HG02588 (cell line): ENCODE data around the gene BLOC1S4.
"Not testable (repeated sequence)": the region's sequence is repeated elsewhere in the genome, so short reads cannot be mapped to it uniquely, and the experiment has no call there.

Experiments
- ATAC-seq: cut with Tn5 transposase; IDR thresholded peaks from one replicate; pipeline ENCODE4 v1.9.1; 2021; ENCODE audit warnings: mild to moderate bottlenecking, moderate library complexity; ENCODE audit not compliant: unreplicated experiment

The BLOC1S4 gene

DNA sequence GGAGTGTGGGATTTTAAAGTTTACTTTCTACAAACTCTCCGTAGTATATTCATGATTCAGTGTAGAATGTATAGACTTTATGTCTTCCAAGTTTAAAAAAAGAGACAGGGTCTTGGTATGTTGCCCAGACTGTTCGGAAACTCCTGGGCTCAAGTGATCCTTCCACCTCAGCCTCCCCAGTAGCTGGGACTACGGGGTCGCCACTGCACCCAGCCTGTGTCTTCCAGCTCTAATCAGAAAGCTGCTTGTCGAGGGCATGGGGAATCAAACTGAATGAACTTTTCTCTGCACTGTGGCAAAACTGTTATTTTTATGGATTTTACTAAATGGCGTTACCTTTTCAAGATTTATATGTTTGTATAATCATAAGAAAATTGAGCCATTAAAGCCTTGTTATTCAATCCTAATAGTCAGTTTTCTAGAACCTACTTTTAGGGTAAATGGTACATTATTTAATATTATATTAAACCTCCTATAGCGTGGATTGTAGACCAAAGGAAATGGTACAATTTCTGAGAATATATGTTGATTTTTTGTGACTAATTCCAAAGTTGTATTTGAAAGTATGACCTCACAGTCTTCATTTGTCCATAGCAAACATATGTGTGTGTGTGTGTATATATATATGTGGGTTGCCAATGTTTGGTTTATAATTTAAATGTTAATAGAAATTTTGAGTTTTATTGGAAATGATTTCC, 1.1 kb downstream of the BLOC1S4 start:
- ATAC-seq, result no peak

DNA sequence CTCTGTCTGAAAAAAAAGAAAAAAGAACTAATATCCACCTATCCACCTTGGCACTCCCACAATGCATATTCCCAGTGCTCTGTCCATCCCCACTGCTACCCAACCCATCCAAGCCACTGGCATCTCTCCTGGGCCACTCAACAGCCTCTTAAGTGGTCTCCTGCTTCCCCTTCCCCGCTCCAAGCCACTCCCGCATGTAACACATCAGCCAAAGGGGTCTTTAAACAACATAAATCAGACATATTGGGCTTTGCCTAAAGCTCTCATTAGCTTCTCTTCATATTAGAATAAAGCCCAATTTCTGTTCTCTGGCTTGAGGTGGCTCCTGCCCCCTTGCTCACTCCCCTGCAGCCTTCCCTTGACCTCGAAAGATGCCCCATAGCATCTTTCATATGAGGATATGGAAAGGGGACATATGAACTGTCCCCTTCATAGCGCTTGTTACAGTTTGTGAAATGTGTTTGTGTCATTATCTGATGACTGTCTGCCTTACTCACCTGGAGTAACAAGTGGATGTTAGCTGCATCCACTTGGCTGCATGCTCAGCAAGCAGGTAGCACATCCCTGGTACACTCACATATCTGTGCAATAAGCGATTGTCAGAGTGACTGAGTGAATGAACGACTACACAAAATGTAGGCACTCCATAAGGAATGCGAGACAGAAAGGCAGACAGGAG, 3.1 kb downstream of the BLOC1S4 start:
- ATAC-seq, result no peak

DNA sequence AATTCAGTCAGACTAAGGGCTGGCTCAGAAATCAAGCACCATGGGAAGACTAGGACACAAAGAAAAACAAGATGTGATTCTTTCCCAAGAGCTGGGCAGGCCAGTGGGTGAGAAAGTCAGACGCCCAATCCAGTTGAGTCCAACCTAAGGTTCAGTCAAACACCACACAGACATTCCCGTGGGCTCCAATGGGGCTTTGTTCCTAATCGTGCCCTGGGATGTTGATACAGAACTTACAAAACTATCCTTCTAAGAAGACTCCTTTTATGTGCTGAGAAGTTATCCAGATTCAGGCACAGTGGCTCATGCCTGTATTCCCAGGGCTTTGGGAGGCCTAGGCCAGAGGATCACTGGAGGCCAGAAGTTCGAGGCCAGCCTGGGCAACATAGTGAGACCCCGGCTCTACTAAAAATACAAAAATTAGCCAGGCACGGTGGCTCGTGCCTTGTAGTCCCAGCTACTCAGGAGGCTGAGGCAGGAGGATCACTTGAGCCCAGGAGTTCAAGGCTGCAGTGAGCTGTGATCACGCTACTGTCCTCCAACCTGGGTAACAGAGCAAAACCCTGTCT, 3.7 kb downstream of the BLOC1S4 start:
- no peak for ATAC-seq

DNA sequence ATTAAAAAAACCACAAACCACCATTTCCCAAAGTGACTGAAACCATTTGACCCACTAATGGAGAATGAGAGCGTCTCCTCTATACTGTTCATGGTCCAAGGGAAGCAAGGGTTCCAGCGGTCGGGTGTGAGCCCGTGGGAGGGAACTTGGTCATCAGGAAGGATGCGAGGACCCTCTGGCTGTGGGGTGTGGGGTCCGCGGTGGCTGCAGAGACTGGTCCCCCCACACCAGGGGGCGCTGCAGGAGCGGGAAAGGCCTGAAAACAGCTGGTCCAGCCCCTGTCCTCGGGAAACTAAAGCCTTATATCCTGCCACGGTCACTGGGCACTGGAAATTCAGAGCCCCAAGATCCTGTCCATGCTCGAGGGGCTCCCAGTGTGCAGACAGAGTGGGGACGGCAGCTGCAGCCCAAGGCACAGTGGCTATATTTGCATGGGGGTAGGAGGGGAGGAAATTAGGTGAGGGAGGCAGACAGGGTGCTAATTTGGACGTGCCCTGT, 4.3 kb downstream of the BLOC1S4 start:
- ATAC-seq, result no peak

DNA sequence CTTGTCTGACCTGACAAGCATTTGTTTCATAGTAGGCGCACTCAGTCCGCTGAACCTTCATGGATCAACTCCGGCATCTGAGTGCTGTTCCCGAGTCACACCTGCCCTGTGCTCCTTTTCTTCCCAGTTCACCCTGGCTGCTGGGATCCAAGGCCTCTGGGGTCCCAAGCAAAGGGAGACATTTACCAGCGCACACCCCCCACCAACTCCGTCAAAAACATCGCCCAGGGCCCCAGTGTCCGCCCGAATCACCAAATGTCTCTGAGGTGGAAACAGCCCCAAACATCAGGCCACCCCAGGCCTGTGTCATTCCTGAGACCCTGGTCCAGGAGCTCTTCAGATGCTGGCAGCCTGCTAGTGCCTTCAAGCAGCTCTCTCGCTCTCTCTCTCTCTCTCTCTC, 5.1 kb downstream of the BLOC1S4 start:
- ATAC-seq, result no peak

DNA sequence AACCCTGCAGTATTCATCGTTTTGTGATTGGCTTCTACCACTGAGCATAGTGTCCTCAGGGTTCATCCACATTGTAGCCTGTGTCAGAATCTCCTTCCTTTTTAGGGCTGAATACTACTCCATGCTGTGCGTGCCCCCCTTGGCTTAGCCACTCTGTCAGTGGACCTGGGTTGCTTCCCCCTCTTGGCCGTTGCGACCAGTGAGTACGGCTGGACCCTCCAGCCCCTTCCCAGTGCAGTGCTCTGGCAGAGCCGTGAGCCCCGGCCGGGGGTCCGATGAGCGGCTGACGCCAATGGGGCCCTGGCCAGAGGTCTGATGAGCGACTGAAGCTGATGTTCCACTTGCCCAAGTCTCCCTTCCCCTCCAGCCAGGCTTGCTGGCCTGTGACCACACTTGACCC, 6.9 kb downstream of the BLOC1S4 start:
- ATAC-seq, result no peak

DNA sequence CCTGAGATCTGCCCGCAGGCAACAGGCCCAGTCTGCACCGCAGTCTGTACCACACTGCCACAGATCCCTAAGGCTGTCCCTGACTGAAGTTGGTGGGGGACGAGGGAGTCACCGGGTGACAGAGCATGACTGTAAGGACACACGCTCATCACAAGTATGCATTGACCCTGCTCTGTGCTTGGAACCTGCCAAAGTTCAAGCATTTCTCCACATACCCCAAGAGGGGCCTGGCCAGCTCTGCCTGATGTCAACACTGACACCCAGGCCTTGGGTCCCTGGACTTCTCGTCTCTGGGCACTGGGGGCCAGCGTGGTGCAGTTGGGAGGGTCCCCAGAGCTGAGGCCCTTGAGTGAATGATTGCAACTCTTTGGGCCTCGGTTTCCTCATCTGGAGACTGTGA, 7.9 kb downstream of the BLOC1S4 start:
- ATAC-seq, result no peak

DNA sequence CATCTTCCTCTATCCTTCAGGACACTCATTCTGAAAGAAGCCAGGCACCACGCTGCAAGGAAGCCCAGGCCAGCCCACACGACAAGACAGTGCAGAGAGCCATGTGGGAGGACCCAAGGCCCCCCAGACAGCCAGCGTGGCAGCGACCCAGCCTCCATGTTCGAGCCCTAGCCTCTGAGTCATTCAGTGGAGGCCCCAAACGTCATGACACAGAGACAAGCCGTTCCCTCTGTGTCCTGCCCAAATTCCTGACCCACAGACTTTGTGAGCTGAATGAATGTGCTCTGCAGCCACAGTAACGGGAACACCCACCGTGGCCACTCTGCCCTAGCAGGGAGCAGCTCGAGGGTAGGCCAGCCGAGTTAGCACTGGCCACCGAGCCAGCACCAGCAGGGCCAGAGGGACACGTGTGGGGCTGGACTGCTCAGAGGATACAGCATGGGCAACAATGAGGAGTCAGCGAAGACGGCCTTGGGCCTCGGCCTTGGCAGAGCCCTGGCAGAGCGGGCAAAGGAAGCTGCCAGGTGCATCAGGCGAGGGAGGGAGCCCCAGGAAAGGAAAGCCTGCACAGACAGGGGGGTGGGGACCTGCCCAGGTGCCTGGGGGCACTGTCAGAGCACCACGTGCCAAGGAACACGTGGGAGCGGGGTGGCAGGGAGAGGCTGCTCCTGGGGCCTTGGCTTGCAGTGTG, 8.6 kb downstream of the BLOC1S4 start:
- no peak for ATAC-seq

DNA sequence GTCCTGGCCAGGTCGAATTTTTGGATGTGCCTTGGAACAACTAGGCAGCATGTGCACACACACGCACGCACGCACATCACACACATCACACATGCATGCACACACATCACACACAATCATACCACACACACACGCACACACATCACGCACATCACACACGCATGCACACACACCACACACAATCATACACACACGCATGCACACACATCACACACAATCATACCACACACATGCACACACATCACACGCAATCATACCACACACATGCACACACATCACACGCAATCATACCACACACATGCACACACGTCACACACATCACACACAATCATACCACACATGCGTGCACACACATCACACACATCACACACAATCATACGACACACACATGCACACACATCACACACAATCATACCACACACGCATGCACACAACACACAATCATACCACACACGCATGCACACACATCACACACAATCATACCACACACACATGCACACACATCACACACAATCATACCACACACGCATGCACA, 9.5 kb downstream of the BLOC1S4 start:
- ATAC-seq, result not testable (repeated sequence)

DNA sequence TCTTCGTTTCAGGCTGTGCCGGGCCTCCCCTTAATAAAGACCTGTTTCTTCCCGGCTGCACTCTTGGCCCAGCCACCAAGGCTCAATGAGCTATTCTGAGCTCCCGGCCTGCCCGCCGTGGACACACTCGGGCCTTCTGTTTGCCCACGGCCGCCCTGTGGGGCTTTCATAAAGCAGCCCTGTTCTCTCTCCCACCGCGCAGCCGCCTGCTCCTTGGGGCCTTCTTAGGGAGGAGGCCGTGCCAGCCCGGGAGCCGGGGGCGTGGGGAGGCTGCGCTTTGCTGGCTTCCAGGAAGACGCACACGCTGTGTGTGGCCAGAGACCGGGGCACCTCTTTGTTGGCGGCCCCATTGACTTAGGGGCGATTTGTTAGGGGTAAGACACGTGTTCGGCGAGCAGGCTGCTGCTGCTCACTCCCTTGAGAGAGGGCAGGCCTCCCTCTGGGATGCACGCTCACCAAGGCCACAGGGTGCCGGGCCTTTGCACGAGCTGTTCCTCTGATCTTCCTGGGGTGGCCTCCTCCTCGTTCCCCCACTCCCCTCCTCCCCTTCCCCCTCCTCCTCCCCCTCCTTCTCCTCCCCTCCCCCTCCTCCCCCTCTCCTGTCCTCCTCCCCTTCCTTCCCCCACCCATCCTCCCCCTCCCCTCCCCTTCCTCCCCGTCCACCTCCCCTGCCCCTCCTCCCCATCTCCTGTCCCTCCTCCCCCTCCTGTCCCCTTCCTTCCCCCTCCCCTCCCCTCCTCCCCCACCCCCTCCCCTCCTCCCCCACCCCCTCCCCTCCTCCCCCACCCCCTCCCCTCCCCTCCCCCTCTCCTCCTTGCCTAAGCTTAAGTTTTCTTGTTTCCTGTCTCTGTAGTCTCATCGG, 11.3 kb downstream of the BLOC1S4 start:
- ATAC-seq, result no peak

DNA sequence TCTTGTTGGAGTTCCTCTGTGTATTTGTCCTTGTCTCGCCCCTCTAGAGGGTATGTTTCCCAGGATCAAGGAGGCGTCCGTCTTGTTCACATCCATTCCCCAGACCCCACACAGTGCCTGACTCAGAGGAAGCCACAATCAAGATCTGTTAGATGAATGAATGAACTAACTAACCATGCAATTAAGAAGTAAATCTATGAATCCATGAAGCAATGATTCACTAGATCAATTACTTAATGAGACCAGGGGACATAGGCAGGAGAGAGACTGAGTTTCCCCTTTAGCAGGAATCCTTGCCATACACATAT, 11.9 kb downstream of the BLOC1S4 start:
- no peak for ATAC-seq

DNA sequence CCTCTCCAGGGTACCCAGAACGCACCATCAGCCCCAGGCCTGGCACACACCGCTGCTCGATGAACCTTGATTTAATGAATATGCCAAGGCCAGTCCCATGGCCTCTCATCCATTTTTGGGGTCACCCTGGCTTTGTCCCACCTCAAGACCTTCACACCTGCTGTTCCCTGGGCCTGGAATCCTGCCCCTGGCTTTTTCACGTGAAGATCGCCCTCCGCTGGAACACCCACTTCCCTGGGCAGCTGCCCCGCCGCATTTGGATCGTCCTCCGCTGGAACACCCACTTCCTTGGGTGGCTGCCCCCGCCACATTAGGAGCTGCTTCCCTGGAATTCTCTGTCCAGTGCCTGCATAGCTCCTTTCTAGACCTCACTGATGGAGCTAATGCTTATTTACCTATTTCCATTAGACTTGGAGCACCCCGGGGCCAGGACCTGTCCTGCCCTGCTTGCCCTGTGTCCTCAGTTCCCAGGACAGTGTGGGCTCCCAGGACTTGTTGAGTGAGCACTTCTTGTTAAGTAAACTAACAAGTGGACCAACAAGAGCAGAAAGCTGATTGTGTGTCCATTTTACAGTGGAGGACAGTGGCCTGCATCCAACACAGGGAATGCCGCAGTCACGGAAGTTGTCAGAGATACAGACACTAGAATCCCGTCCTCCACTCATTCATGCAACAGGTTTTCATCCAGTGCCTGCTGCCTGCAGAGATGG, 12.5 kb downstream of the BLOC1S4 start:
- ATAC-seq, result no peak

DNA sequence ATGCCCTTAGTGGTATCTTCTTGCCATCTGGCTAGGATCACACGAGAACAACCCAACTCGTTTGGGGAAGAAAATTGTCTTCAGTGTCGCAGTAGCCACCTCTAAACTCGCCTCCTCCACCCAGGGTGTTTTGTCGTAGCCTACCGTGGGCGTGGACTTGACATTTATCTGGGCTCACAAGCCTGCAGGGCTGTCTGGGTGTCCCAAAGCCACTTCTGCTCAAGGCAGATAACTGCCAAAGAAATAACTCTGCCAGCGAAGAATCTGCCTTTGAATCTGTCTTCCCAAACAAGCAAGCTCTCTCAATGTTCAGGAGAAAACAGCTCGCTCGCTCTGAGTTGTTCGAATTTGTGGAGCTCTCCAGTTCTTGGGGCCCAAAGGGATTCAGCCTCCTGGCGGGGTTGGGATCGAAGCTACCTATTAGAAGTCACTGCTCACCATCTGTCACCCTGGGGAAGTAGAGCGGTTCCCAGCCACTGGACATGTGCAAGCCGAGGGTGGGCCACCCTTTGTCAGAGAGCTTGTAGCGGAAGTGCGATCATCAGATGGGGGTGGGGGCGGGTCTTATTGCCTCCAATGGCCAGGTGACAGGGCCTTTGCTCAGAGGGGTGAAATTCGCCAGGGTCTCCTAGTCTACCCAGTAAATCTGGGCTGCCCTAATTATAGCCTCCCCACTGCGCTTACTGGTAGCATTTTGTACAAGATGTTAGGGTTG, 14.8 kb downstream of the BLOC1S4 start:
- ATAC-seq, result no peak

DNA sequence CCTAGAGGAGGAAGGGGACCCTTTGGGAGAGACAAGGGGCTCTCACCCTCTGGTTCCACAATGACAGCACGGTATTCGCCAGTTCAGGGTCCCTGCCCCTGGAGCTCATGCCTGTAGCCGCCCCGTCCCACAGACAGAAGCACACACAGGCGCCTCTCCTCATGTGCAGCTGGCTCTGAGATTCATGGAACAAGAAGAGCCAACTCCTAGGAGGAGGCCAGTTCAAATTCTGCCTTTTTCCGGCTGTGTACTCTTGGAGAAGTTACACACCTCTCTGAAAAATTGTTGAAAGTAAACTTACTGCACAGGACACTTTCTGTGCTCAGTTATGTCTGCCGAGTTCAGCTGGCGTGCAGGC, 15.3 kb downstream of the BLOC1S4 start:
- no peak for ATAC-seq

DNA sequence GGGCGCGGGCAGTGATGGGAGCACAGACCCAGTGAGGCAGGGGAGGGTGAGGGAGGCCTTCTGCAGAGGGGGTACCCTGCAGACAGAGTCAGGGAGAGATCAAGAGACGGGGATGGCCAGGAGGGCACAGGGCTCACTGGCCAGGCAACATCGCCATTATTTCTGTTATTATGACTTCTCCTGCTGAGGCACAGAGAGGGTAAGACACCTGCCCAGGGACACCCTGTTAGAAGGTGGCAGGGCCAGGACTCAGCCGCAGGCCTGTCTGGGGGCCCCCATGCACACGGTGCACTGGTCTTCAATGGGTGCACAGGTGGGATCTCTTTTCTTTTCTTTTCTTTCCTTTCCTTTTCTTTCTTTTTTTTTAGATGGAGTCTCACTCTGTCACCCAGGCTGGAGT, 15.8 kb downstream of the BLOC1S4 start:
- no peak for ATAC-seq

DNA sequence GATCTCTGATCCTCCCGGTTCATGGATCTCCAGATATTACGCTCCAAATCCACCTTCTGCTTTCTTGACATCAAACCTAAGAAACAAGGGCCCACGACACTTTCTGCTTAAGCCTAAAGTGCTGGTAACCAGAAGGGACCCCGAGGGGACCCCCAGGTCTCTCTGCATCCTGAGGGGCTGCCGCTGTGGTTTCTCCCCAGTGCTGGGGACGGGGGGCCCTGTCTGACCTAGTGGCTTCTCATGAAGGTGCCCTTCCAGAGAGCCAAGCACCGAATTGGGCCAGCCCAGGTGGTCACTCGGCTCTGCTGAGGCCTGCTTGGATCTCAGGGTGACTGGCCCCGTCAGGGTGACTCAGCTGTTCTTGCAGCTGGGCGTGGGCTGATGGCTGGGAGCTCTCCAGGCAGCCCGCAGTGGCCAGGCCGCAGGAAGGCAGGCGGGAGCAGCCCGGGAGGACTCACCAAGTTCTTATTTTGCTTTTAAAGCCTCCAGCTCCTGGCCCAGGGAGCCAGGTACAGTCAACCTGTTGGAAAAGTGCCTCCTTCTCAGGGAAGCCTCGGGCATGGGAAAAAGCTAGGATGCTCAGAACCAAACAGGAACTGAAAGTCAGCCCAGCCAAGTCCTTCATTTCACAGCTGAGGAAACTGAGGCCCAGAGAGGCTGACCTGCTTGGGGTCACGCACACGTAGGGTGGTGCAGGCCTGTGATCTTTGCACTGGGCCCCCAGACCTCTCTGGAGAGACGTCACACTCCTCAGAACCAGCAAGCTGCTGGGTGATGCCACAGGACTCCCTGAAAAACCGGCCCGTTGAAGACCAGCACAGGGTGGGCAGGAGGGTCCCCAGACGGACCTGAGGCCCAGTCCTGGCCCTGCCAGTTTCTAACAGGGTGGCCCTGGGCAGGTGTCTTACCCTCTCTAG, 16.7 kb downstream of the BLOC1S4 start:
- no peak for ATAC-seq

DNA sequence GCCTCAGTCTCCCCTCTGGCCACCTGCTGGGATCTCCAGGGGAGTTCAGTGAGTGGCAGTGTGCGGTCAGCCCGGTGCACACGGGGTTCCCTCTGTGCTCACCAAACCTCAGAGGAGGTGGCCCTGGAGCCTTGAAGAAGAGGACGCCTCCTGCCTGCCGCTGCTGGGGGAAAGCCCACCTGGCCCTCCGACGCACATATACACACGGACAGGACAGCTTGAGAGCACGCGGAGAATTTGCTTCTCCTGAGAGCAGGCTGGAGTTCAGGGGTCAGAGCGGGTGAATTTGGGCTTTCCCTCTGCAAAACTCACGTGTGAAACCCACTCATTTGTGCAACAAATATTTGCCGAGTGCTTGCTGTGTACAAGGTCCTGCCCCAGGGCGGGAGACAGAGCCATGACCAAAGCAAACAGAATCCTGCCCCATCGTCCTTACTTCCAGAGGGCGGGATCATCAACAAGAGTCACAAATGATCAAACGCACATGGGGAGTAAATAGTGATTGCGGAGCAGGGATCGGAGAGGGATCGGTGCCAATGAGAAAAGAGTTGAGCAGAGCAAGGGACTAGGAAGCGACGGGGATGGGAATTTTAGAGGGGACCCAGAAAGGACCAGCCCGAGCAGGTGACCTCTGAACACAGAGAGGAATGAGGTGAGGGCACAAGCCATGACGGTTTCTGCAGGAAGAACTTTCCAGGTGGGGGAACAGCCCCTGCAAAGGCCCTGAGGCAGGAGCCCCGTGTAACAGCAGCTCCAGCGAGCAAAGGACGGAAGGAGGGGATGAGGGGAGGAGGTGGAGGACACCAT, 17.6 kb downstream of the BLOC1S4 start:
- ATAC-seq, result no peak
